K562 (cell line): ENCODE measurements around the gene TXNRD3. TPM values are rescaled to one million over a fixed set of nuclear protein-coding genes. Genes with fewer than 3 reads are reported as not detected.

Experiments used
- ATAC-seq: fragments of 200-7000 bp; cut with Tn5 transposase; 3 replicates; pipeline ENCODE4 v1.9.1; 2020; ENCODE audit warnings: moderate library complexity
- BruUV-seq: library from RNA; stranded (reverse); fragments of 400-500 nt; replicated peaks from 2 replicates; lab custom pipeline; 2021; lab: Mats Ljungman, UMichigan
- CTCF ChIA-PET: fragments of 300-600 bp; formaldehyde crosslinking; extraction: SDS; loops from one replicate; lab custom pipeline; 2021; ENCODE audit warnings: low intra/inter-chr PET ratio; lab: Yijun Ruan, JAX
- POLR2A ChIA-PET: fragments of 300-600, 350-650 bp; sonication (Branson Sonifier 250); formaldehyde crosslinking; extraction: SDS; loops from one replicate; lab custom pipeline; 2021; ENCODE audit warnings: antibody characterized with exemption, inconsistent platforms; lab: Yijun Ruan, JAX
- DNase-seq, 4 experiments: peaks; one replicate each; pipeline versions ENCODE4 v3.0.0 to v3.0.0-alpha.2; 2011 to 2018; ENCODE audit warnings: low spot score in 3 of 4, mixed read lengths in 3 of 4; ENCODE audit errors: extremely low read depth in 1 of 4
- FAIRE-seq: peaks from 2 replicates; lab custom pipeline; 2011; peaks lifted over from hg19 to GRCh38; lab: Jason Lieb, UNC
- H2AFZ ChIP-seq: 2 replicates; pipeline ENCODE4 v1.6.0; 2011; ENCODE audit warnings: low read depth, low read length, control low read depth, inconsistent platforms
- H3K27ac ChIP-seq: fragments of 200-600 bp; 3 replicates; pipeline ENCODE4 v1.8.0; 2011; ENCODE audit warnings: low read depth, mild to moderate bottlenecking, control low read depth, inconsistent platforms, low read length, moderate library complexity, mixed read lengths; ENCODE audit errors: extremely low read depth
- H3K27me3 ChIP-seq, 2 experiments: fragments of 300-600 bp in 1 of 2; 2 replicates in 1 of 2; 3 replicates in 1 of 2; pipeline versions ENCODE4 v1.6.0 to v1.8.0; 2011; ENCODE audit warnings: inconsistent platforms in 2 of 2, low read length in 2 of 2, mild to moderate bottlenecking in 1 of 2, mixed read lengths in 1 of 2, moderate library complexity in 1 of 2; ENCODE audit not compliant: control insufficient read depth in 2 of 2, insufficient read depth in 2 of 2
- H3K36me3 ChIP-seq: fragments of 300-600 bp; 3 replicates; pipeline ENCODE4 v1.8.0; 2011; ENCODE audit warnings: mild to moderate bottlenecking, low read length, inconsistent platforms; ENCODE audit not compliant: control insufficient read depth, insufficient read depth
- H3K4me1 ChIP-seq, 2 experiments: fragments of 200-600 bp in 1 of 2; replicated peaks in 1 of 2; 2 replicates in 1 of 2; 3 replicates in 1 of 2; pipeline versions ENCODE4 v1.5.1 to v1.8.0; 2011; ENCODE audit warnings: inconsistent platforms in 2 of 2, low read length in 2 of 2, mild to moderate bottlenecking in 1 of 2, mixed read lengths in 1 of 2, moderate library complexity in 1 of 2; ENCODE audit not compliant: control insufficient read depth in 2 of 2, insufficient read depth in 2 of 2
- H3K4me2 ChIP-seq: 2 replicates; pipeline ENCODE4 v1.6.1; 2011; ENCODE audit warnings: low read length, control low read depth, inconsistent platforms, mixed read lengths; ENCODE audit not compliant: insufficient read depth
- H3K4me3 ChIP-seq: fragments of 200-600 bp; sonication (generic), shearing (Covaris generic); 2 replicates; pipeline ENCODE4 v1.5.1; 2016; ENCODE audit warnings: control low read depth, inconsistent platforms
- H3K79me2 ChIP-seq: fragments of 200-600 bp; 3 replicates; pipeline ENCODE4 v1.8.0; 2011; ENCODE audit warnings: low read length, inconsistent platforms; ENCODE audit not compliant: control insufficient read depth, insufficient read depth
- H3K9ac ChIP-seq, 2 experiments: 2 replicates each; pipeline versions ENCODE4 v1.6.0 to v1.6.1; 2011; ENCODE audit warnings: low read depth in 2 of 2, low read length in 2 of 2, control low read depth in 1 of 2, inconsistent platforms in 1 of 2, mild to moderate bottlenecking in 1 of 2, mixed read lengths in 1 of 2; ENCODE audit not compliant: insufficient read depth in 1 of 2
- H3K9me1 ChIP-seq: one replicate; pipeline ENCODE4 v1.6.0; 2011; ENCODE audit warnings: inconsistent platforms, mild to moderate bottlenecking, low read length, moderate library complexity; ENCODE audit not compliant: control insufficient read depth, insufficient read depth
- H3K9me3 ChIP-seq: replicated peaks from 2 replicates; pipeline ENCODE4 v1.5.1; 2011; ENCODE audit warnings: low read depth, low read length, inconsistent platforms; ENCODE audit not compliant: control insufficient read depth, insufficient read depth
- H4K20me1 ChIP-seq: replicated peaks from 2 replicates; pipeline ENCODE4 v1.6.1; 2011; ENCODE audit warnings: low read length, inconsistent platforms, mixed read lengths; ENCODE audit not compliant: control insufficient read depth, insufficient read depth
- ZFP30 ChIP-seq: fragments of 250-450 bp; sonication (Bioruptor Pico); IDR thresholded peaks from 2 replicates; pipeline ENCODE4 v1.8.0; 2022; ENCODE audit warnings: moderate library complexity, mild to moderate bottlenecking, inconsistent platforms, borderline replicate concordance
- ZNF695 ChIP-seq: fragments of 450-650 bp; formaldehyde crosslinking; IDR thresholded peaks from 2 replicates; pipeline ENCODE4 v1.4.0; 2020; ENCODE audit warnings: mild to moderate bottlenecking, moderate library complexity
- WGBS: fragments of 100-300 bp; shearing (Covaris generic); methylation state at CpG from one replicate; pipeline ENCODE4 v1.1.6; 2016; ENCODE audit warnings: low coverage, mixed read lengths; ENCODE audit not compliant: insufficient coverage; ENCODE audit errors: missing lambda C conversion rate; 5-methylcytosine and 5-hydroxymethylcytosine counted together
- in situ Hi-C: fragments of 300-500 bp; cut with MboI; formaldehyde crosslinking; loops from 4 replicates; pipeline ENCODE4 v1.15.0; 2018; ENCODE audit warnings: inconsistent platforms, mixed read lengths
- intact Hi-C: fragments of 100-400 bp; cut with micrococcal nuclease; formaldehyde crosslinking; loops from 2 replicates; pipeline ENCODE4 v1.14.2; 2022
- polyA plus RNA-seq, 8 experiments: library from polyadenylated mRNA; depleted of rRNA in 4 of 8; stranded (reverse) in 5 of 8; unstranded in 3 of 8; fragments of >200 nt; fragmentation: Nextera tagmentation in 2 of 8; fragmentation: Illumina TruSeq in 1 of 8; extraction: Ambion mirVana in 2 of 8; extraction: Trizol in 1 of 8; gene quantifications; 2 replicates each; pipeline versions ENCODE4 v1.2.1 to v1.2.3, GENCODE V29; 2011 to 2014; ENCODE audit warnings: inconsistent platforms in 1 of 8, missing spikeins in 1 of 8
- total RNA-seq, 7 experiments: library from RNA; depleted of rRNA in 6 of 7; stranded (reverse); fragments of >200 nt in 6 of 7; fragmentation: Illumina TruSeq in 2 of 7; extraction: Trizol in 2 of 7; gene quantifications; 2 replicates each; pipeline versions ENCODE4 v1.2.1 to v1.2.3, GENCODE V29; 2011 to 2021; ENCODE audit warnings: low replicate concordance in 1 of 7
- TF ChIP-seq, protein P1 (sequence below): fragments of 250-450 bp; sonication (Bioruptor Pico); IDR thresholded peaks from 2 replicates; pipeline ENCODE4 v1.5.0; 2021; ENCODE audit warnings: mild to moderate bottlenecking, borderline replicate concordance

TXNRD3 gene
- total and polyA plus RNA-seq, 9 of the 15 experiments (the other 6 are each of a cell fraction or from before 2014, with no cell fraction given): 0.96 to 2.3 (median 1.7) TPM

DNA sequence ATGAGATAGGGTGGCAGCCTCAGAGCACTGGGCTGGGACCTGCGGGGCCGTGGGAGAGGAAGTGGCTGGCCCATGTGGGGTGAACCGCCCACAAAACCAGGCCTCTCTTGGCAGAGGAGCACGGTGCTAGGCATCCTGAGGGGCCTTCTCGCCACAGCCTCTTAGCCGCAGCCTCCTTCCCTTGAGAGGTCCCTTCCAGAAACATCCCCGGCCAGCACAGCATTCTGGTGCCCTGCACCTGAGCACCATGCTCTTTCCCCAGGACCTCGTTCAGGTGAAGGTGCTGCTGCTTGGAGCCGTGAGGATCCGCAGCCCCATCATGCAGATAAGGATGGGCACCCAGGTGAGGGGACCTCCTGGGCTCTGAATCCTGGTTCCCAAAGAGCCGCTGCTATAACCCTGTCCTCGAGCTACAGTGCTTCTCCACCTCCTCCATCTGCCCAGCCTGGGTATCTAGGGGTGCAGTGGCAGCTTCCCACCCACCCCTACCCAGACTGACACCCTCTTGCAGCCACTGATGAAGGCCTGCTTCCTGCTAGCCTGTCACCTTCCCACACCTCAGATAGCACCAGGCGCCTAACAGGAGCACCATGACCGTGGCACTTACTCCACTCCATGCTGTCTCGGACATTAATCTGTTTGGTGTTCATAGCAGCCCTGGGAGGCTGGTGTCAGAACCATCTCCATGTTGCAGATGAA is 11.2 kb upstream of the TXNRD3 start (continued):
- TF ChIP-seq, protein P1, sequence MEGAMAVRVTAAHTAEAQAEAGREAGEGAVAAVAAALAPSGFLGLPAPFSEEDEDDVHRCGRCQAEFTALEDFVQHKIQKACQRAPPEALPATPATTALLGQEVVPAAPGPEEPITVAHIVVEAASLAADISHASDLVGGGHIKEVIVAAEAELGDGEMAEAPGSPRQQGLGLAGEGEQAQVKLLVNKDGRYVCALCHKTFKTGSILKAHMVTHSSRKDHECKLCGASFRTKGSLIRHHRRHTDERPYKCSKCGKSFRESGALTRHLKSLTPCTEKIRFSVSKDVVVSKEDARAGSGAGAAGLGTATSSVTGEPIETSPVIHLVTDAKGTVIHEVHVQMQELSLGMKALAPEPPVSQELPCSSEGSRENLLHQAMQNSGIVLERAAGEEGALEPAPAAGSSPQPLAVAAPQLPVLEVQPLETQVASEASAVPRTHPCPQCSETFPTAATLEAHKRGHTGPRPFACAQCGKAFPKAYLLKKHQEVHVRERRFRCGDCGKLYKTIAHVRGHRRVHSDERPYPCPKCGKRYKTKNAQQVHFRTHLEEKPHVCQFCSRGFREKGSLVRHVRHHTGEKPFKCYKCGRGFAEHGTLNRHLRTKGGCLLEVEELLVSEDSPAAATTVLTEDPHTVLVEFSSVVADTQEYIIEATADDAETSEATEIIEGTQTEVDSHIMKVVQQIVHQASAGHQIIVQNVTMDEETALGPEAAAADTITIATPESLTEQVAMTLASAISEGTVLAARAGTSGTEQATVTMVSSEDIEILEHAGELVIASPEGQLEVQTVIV (CRISPR knock-in tag): no peak

- Histone ChIP-seq H3K9me1 (no peaks in the 10 kb centered on the region), H3K4me1 (no peaks in the 10 kb centered on the region), H3K4me3 (no peak overlapping the region), H4K20me1 (no peaks in the 10 kb centered on the region), H3K79me2 (no peaks in the 10 kb centered on the region), H3K9ac (no peak overlapping the region; a peak in 1 of 4 replicates), H3K27ac (no peak overlapping the region), H2AFZ (no peak overlapping the region), H3K9me3 (no peaks in the 10 kb centered on the region), H3K36me3 (no peaks in the 10 kb centered on the region), H3K27me3 (peaks cover 0 to 40% of the 10 kb centered on the region in 2 experiments; a peak in 2 of 5 replicates), H3K4me2 (no peak overlapping the region)
- WGBS: 0% methylated on average over 5 of the region's 6 CpGs
- ChIA-PET CTCF (no interaction called here), POLR2A (no interaction called here)
- intact Hi-C loops (loop anchor here (10.0 kb wide), 1 partner anchor 141 kb away; the partner anchor contains the start of gene CHST13), in situ Hi-C loops (no loop called here)
- DNase-seq: no peak
- no peak for ATAC-seq
- no peak for FAIRE-seq
- no TSS peak for BruUV-seq
- TF ChIP-seq ZNF695 (no peak), ZFP30 (no peak)
Measured at GRCh38 chr3:126665221-126665936, 10.5 kb upstream of the TXNRD3 start.
